Spleen (tissue), 11 donors: ENCODE data around the gene B4GALNT4. TPM values are rescaled to one million over a fixed set of nuclear protein-coding genes. Genes with fewer than 3 reads are reported as not detected.

Experiments
- DNase-seq: peaks from one replicate; pipeline ENCODE4 v3.0.0-alpha.2; 2020
- H3K27ac ChIP-seq, 8 donors: fragments of 200-600 bp; sonication (generic) in 7 of 8; 1 replicate in 4 of 8; 2 replicates in 4 of 8; pipeline versions ENCODE4 v1.5.0 to v1.8.0; 2016 to 2021; ENCODE audit warnings: inconsistent platforms in 4 of 8, mild to moderate bottlenecking in 4 of 8, moderate library complexity in 1 of 8
- H3K27me3 ChIP-seq, 7 donors: fragments of 200-600 bp; sonication (generic) in 6 of 7; replicated peaks in 1 of 7; 1 replicate in 4 of 7; 2 replicates in 3 of 7; pipeline versions ENCODE4 v1.5.0 to v1.8.0; 2016 to 2021; ENCODE audit warnings: inconsistent platforms in 3 of 7, mild to moderate bottlenecking in 1 of 7
- H3K36me3 ChIP-seq, 6 donors: fragments of 200-600 bp; sonication (generic) in 5 of 6; 1 replicate in 4 of 6; 2 replicates in 2 of 6; pipeline versions ENCODE4 v1.5.0 to v1.8.0; 2016 to 2021; ENCODE audit warnings: inconsistent platforms in 2 of 6
- H3K4me1 ChIP-seq, 6 donors: fragments of 200-600 bp; sonication (generic) in 5 of 6; 1 replicate in 3 of 6; 2 replicates in 3 of 6; pipeline versions ENCODE4 v1.5.0 to v1.8.0; 2016 to 2021; ENCODE audit warnings: inconsistent platforms in 3 of 6
- H3K4me3 ChIP-seq, 8 donors: fragments of 200-600 bp; sonication (generic) in 7 of 8; 1 replicate in 4 of 8; 2 replicates in 4 of 8; pipeline versions ENCODE4 v1.5.0 to v1.8.0; 2016 to 2021; ENCODE audit warnings: inconsistent platforms in 4 of 8, mild to moderate bottlenecking in 4 of 8, moderate library complexity in 2 of 8
- H3K9me3 ChIP-seq, 8 donors: fragments of 200-600 bp; sonication (generic) in 7 of 8; 1 replicate in 4 of 8; 2 replicates in 4 of 8; pipeline versions ENCODE4 v1.5.0 to v1.8.0; 2016 to 2021; ENCODE audit warnings: inconsistent platforms in 4 of 8
- POLR2A ChIP-seq, 3 donors: fragments of 450-650 bp; IDR thresholded peaks; one replicate each; pipeline ENCODE4 v1.5.1; 2017; ENCODE audit warnings: antibody characterized with exemption in 3 of 3, mild to moderate bottlenecking in 1 of 3
- POLR2AphosphoS5 ChIP-seq, 3 donors: sonication (generic); formaldehyde crosslinking; IDR thresholded peaks; one replicate each; pipeline ENCODE4 v1.5.1; 2017; ENCODE audit warnings: antibody characterized with exemption in 3 of 3
- WGBS, 5 donors: extraction: QIAGEN DNeasy Blood & Tissue Kit in 3 of 5; methylation state at CpG; one replicate each; pipeline versions ENCODE4 v1.1.5 to v1.1.7; 2013 to 2018; 5-methylcytosine and 5-hydroxymethylcytosine counted together
- intact Hi-C: fragments of 100-400 bp; cut with DNase I; formaldehyde crosslinking; loops from one replicate; pipeline ENCODE4 v1.15.0; 2023; ENCODE audit warnings: low total_unique reads
- polyA plus RNA-seq, 3 donors: library from polyadenylated mRNA; stranded (reverse); fragments of 200-250 nt; gene quantifications; one replicate each; pipeline ENCODE4 v1.2.1, GENCODE V29; 2013
- total RNA-seq, 7 donors: library from RNA; depleted of rRNA in 3 of 7; stranded (reverse); fragments of >200 nt in 3 of 7; fragmentation: NEBNext Ultra II Directional in 4 of 7; extraction: Animal tissue kit (Norgen Biotek cat#: 25700) in 4 of 7; gene quantifications; one replicate each; pipeline versions ENCODE4 v1.1.0 to v1.2.1, GENCODE V29; 2016 to 2021
- TF ChIP-seq, protein P1 (sequence below), 11 experiments: fragments of 200-600 bp in 7 of 11; fragments of 450-650 bp in 4 of 11; sonication (generic) in 4 of 11; IDR thresholded peaks in 8 of 11; conservative IDR thresholded peaks in 3 of 11; 1 replicate in 7 of 11; 2 replicates in 4 of 11; pipeline versions ENCODE4 v1.4.0 to v1.8.0; 2016 to 2021; ENCODE audit warnings: antibody characterized with exemption in 11 of 11, inconsistent platforms in 4 of 11, mild to moderate bottlenecking in 1 of 11
- donor health status: healthy with polysubstance abuse.
- donor health status: DM: no; HTN: no; CAD: no; lungs with moderate emphysema.
- donor health status: DM: no; HTN: no; CAD: no.
- donor health status: Bipolar disorder and iron deficiency.
- donor health status: healthy.
- donor health status: DM: no; HTN: no; CAD: no.
- donor health status: DM: yes; HTN: yes; CAD: no.

The B4GALNT4 gene
- total and polyA plus RNA-seq, 10 donors = 0.17 to 5.2 (median 0.91) TPM; not detected in 2

DNA sequence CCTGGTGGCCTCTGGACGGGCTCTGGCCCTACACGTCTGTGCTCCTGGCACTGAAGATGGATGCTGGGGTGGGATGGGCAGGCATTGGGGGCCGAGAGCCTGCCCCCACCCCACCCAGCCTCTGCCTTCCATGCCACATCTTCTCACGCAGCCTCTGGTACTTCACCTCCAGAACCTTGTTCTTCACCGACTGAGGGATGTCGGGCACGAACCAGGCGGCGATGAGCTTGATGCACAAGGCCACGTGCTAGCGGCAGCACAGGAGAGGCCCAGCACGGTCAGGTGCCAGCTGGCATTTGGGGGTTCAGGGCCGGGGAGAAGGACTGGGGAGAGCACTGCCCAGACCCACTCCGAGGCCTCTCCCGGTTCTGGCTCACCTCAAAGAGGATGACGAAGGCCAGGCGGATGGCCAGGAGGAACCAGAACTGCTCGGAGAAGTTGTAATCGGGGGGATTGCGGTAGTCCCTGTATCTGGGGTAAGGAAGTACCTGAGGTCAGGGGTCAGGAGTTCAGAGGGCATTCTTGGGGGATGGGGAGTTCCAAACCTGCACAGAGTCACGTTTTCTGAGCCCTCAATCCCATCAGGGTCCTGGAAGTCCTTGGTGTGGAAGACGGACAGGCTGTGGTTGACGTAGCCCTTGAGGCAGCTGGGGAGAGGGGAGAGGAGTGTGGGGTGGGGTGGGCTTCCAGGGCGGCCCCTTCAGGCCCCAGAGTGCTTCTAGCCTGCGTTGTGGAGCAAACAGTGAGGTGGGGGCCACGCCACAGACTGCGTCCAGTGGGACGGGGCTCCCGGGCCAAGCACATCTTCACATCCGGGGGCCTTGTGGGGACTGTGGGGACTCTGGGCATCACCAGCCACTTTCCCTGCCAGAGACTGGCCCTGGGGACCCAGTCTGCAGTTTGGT, 49.3 kb downstream of the B4GALNT4 start:
- H3K4me3 ChIP-seq = no peak overlapping the region
- WGBS, 5 donors = 90 to 95% (median 94%) methylated on average over 24 to 30 of the region's 30 CpGs
- no peaks in the 10 kb centered on the region for H3K9me3 ChIP-seq
- H3K4me1 ChIP-seq = peaks cover 10 to 46% (median 38%) of the 10 kb centered on the region in 6 donors
- intact Hi-C loops = no loop called here
- TF ChIP-seq, protein P1, sequence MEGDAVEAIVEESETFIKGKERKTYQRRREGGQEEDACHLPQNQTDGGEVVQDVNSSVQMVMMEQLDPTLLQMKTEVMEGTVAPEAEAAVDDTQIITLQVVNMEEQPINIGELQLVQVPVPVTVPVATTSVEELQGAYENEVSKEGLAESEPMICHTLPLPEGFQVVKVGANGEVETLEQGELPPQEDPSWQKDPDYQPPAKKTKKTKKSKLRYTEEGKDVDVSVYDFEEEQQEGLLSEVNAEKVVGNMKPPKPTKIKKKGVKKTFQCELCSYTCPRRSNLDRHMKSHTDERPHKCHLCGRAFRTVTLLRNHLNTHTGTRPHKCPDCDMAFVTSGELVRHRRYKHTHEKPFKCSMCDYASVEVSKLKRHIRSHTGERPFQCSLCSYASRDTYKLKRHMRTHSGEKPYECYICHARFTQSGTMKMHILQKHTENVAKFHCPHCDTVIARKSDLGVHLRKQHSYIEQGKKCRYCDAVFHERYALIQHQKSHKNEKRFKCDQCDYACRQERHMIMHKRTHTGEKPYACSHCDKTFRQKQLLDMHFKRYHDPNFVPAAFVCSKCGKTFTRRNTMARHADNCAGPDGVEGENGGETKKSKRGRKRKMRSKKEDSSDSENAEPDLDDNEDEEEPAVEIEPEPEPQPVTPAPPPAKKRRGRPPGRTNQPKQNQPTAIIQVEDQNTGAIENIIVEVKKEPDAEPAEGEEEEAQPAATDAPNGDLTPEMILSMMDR (IDR thresholded peaks at IDR 0.05 in 8 of 11, conservative IDR thresholded peaks at IDR 0.05 in 3 of 11) = no peak
- TF ChIP-seq POLR2AphosphoS5 (IDR thresholded peaks at IDR 0.05) = no peak
- no peak for TF ChIP-seq POLR2A (IDR thresholded peaks at IDR 0.05)
- no peaks in the 10 kb centered on the region for H3K36me3 ChIP-seq
- H3K27ac ChIP-seq = peak overlapping the region in 2 of 8 donors; percentile 90 to 93
- peaks cover 0 to 13% (median 0%) of the 10 kb centered on the region in 7 donors for H3K27me3 ChIP-seq
- DNase-seq = peak; percentile 76

DNA sequence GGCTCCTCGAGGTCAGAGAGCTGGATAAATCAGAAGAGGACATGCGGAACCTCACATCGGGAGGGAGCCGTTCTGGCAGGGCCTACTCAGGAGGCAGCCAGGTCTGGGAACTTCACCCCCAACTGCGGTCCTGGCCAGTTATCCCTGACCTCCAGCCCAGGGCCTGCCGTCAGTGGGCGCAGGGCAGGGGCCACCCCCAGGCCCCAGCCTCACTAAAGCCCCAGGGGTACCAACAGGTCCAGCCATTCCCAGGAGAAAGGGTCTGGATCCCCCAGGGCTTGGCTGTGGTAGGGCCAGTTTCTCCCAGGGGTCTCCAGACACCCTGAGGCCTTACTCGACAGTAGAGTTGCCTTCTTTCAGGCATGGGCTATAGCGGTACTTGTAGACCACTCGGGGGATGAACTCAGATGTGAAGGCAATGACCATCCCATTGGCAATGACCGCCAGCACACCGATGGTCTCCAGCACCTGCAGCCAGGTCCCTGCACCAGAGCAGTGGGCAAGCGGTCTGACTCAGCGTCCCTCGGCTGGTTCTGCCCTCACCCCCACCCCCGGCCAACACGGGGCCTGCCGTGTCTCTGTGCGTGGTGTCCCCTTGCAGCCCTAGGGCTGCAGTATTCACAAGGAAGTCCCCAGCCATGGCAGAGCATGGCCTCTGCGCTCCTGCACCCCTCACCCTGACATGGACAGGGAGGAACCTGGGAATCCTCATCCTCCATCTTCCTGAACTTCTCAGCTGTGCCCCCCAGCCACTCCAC, 50.1 kb downstream of the B4GALNT4 start:
- H3K27ac ChIP-seq = no peak overlapping the region
- WGBS, 5 donors = 86 to 94% (median 90%) methylated on average over 17 to 20 of the region's 20 CpGs
- no peak for DNase-seq
- H3K4me3 ChIP-seq = no peak overlapping the region
- intact Hi-C loops = no loop called here
- H3K36me3 ChIP-seq = no peaks in the 10 kb centered on the region
- TF ChIP-seq, protein P1 (IDR thresholded peaks at IDR 0.05 in 8 of 11, conservative IDR thresholded peaks at IDR 0.05 in 3 of 11) = no peak
- TF ChIP-seq POLR2AphosphoS5 (IDR thresholded peaks at IDR 0.05) (no peak), POLR2A (IDR thresholded peaks at IDR 0.05) (no peak)
- H3K4me1 ChIP-seq = peaks cover 10 to 38% (median 34%) of the 10 kb centered on the region in 6 donors
- peaks cover 0 to 16% (median 0%) of the 10 kb centered on the region in 7 donors for H3K27me3 ChIP-seq
- no peaks in the 10 kb centered on the region for H3K9me3 ChIP-seq

DNA sequence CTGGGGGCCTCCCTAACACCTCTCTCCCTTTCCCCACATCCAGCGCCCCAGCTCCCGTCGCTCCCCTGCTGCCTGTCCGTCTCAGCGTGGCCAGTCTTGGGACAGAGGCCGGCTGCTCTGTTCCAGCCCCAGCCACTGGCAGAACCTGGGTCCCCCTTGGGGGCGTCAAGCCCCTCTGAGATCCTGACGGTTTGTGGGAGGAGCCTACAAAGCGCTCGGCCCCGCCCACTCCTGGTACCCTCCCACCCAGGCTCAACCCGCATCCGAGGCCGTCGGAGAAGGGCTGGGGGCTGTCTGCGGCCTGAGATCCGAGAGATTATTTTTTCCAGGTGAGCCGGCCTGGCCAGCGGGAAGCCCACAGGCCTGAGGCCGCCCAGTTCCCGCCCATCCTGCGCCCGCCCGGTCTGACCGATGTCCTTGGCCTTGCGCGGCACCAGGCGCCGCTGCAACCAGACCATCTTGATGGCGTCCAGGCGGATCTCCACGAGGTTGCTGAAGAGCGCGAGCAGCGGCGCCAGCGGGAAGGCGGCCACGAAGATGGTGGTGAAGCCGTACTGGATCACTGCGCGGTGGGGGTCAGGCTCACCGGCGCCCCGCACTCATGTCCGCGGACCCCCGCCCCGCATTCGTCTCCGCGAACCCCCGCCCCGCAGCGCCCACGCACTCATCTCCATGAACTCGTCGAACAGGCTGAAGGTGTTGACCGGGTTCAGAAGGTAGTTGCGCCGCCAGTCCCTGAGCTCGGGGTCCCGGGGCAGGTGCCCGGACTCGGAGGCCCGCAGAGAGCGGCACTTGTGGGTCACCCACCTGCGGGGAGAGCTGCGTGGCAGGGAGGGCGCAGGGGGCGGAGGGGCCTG, 51.0 kb downstream of the B4GALNT4 start:
- WGBS, 5 donors = 67 to 85% (median 76%) methylated on average over 64 to 71 of the region's 71 CpGs
- DNase-seq = peak; percentile 78
- peaks cover 0 to 16% (median 0%) of the 10 kb centered on the region in 7 donors for H3K27me3 ChIP-seq
- peaks cover 10 to 30% (median 27%) of the 10 kb centered on the region in 6 donors for H3K4me1 ChIP-seq
- H3K9me3 ChIP-seq = no peaks in the 10 kb centered on the region
- H3K36me3 ChIP-seq = no peaks in the 10 kb centered on the region
- TF ChIP-seq POLR2A (IDR thresholded peaks at IDR 0.05) (no peak), POLR2AphosphoS5 (IDR thresholded peaks at IDR 0.05) (peak in 2 of 3 donors; percentile 30 to 40)
- TF ChIP-seq, protein P1 (IDR thresholded peaks at IDR 0.05 in 8 of 11, conservative IDR thresholded peaks at IDR 0.05 in 3 of 11) = no peak
- intact Hi-C loops = no loop called here
- H3K27ac ChIP-seq = no peak overlapping the region
- H3K4me3 ChIP-seq = no peak overlapping the region
